ENCODE data around the gene PSMD9.

The PSMD9 gene

DNA sequence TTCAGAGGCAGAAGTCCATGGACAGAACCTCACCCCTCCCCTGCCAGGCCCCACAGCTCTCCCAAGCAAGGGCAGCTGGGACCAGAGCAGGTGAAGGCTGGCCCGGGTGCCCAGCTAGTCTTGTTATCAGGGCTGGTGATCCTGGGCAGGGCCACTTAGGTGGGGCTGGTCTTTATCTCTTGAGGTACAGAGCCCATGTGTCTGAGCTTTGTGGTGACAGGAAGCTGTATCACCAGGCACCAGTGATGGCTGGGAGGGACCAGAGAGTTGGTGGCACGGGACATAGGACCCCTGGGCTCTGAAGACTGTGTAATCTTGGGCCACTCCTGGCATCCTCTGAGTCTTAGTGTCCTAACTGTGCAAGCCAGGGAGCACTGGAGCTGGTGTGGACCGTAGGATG is 17.1 kb upstream of the PSMD9 start:
- TF ChIP-seq RAD21 (IDR thresholded peaks at IDR 0.05; ENCODE audit: low read depth), result no peak
- no peak for TF ChIP-seq TCF12 (IDR thresholded peaks at IDR 0.05; ENCODE audit: low read depth)
- TF ChIP-seq, protein P1, sequence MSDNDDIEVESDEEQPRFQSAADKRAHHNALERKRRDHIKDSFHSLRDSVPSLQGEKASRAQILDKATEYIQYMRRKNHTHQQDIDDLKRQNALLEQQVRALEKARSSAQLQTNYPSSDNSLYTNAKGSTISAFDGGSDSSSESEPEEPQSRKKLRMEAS (IDR thresholded peaks at IDR 0.05), result no peak
- no peak for TF ChIP-seq EP300 (IDR thresholded peaks at IDR 0.05; ENCODE audit: borderline replicate concordance)
- TF ChIP-seq ZBTB7A (IDR thresholded peaks at IDR 0.05; ENCODE audit: low read depth), result no peak
- TF ChIP-seq NFIC (IDR thresholded peaks at IDR 0.05), result no peak
- no peak for TF ChIP-seq CREB1 (IDR thresholded peaks at IDR 0.05; ENCODE audit: low read depth)
- no peak for TF ChIP-seq CEBPB (IDR thresholded peaks at IDR 0.05)
- TF ChIP-seq, protein P2, sequence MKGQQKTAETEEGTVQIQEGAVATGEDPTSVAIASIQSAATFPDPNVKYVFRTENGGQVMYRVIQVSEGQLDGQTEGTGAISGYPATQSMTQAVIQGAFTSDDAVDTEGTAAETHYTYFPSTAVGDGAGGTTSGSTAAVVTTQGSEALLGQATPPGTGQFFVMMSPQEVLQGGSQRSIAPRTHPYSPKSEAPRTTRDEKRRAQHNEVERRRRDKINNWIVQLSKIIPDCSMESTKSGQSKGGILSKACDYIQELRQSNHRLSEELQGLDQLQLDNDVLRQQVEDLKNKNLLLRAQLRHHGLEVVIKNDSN (IDR thresholded peaks at IDR 0.05), result no peak
- TF ChIP-seq TAF1 (IDR thresholded peaks at IDR 0.05; ENCODE audit: low read depth), result no peak
- TF ChIP-seq, protein P3, sequence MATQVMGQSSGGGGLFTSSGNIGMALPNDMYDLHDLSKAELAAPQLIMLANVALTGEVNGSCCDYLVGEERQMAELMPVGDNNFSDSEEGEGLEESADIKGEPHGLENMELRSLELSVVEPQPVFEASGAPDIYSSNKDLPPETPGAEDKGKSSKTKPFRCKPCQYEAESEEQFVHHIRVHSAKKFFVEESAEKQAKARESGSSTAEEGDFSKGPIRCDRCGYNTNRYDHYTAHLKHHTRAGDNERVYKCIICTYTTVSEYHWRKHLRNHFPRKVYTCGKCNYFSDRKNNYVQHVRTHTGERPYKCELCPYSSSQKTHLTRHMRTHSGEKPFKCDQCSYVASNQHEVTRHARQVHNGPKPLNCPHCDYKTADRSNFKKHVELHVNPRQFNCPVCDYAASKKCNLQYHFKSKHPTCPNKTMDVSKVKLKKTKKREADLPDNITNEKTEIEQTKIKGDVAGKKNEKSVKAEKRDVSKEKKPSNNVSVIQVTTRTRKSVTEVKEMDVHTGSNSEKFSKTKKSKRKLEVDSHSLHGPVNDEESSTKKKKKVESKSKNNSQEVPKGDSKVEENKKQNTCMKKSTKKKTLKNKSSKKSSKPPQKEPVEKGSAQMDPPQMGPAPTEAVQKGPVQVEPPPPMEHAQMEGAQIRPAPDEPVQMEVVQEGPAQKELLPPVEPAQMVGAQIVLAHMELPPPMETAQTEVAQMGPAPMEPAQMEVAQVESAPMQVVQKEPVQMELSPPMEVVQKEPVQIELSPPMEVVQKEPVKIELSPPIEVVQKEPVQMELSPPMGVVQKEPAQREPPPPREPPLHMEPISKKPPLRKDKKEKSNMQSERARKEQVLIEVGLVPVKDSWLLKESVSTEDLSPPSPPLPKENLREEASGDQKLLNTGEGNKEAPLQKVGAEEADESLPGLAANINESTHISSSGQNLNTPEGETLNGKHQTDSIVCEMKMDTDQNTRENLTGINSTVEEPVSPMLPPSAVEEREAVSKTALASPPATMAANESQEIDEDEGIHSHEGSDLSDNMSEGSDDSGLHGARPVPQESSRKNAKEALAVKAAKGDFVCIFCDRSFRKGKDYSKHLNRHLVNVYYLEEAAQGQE (IDR thresholded peaks at IDR 0.05; ENCODE audit: low read depth), result no peak

DNA sequence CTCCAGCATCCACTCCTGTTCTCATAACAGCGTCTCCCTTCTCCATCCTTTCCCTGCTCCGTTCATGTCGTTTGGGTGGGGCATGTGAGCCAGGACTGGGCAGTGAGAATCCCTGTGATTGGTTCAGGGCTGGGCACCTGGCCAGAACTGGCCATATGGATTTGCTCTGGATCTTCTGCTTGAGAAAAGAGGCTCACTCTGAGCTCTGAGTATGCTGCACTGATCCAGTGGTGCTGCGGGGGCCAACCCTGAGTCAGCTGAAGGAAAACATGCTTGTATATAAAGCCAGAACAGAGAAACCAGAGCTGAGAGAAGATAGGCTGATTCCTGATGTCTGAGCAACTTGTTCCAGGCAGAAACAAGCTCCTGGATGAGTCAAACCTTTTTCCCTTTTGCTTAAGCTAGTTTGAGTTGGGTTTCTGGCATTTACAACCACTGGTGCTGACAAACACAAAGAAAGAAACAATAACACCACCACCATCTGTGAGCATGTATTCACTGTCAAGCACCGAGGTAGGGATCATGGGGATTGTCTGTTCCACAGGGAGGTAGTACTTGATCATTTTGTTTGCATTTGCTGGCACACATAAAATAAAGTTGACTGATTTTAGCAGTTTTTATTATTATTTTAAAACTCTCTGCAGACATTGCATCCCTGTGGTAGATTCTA is 15.9 kb upstream of the PSMD9 start:
- TF ChIP-seq, protein P1 (IDR thresholded peaks at IDR 0.05), result no peak
- 0 out of 2 replicates have a peak, but pooled peaks have one; percentile 21 for TF ChIP-seq NFIC (IDR thresholded peaks at IDR 0.05)
- TF ChIP-seq, protein P3 (IDR thresholded peaks at IDR 0.05; ENCODE audit: low read depth), result no peak
- TF ChIP-seq TCF12 (IDR thresholded peaks at IDR 0.05; ENCODE audit: low read depth), result no peak
- no peak for TF ChIP-seq YY1 (IDR thresholded peaks at IDR 0.05; ENCODE audit: low read depth)
- TF ChIP-seq CEBPB (IDR thresholded peaks at IDR 0.05), result no peak
- TF ChIP-seq EP300 (IDR thresholded peaks at IDR 0.05; ENCODE audit: borderline replicate concordance), result no peak
- TF ChIP-seq FOXM1 (IDR thresholded peaks at IDR 0.05; ENCODE audit: borderline replicate concordance, low read depth), result no peak
- TF ChIP-seq TEAD4 (IDR thresholded peaks at IDR 0.05), result no peak
- TF ChIP-seq, protein P2 (IDR thresholded peaks at IDR 0.05), result 0 out of 2 replicates have a peak, but pooled peaks have one; percentile 7
- TF ChIP-seq EGR1 (IDR thresholded peaks at IDR 0.05), result no peak
- no peak for TF ChIP-seq ZBTB7A (IDR thresholded peaks at IDR 0.05; ENCODE audit: low read depth)
- no peak for TF ChIP-seq CREB1 (IDR thresholded peaks at IDR 0.05; ENCODE audit: low read depth)
- no peak for TF ChIP-seq RAD21 (IDR thresholded peaks at IDR 0.05; ENCODE audit: low read depth)

DNA sequence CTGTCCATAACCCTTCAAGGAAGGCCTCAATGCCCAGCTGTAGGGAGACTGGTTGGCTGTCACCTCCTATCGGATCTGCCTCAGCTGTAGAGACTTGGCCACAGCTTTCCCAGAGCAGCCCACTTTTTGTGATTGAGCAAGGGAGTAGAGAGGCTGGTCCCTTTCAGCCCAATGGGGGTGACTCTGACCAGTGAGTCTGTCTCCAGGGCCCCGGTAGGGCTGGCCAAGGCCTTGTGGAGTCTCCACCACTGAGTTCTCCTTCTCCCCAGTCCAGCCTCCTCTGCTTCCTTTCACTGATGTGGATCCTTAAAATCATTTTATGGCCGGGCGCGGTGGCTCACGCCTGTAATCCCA is 15.4 kb upstream of the PSMD9 start:
- no peak for TF ChIP-seq NFIC (IDR thresholded peaks at IDR 0.05)
- TF ChIP-seq TCF12 (IDR thresholded peaks at IDR 0.05; ENCODE audit: low read depth), result no peak
- TF ChIP-seq FOXM1 (IDR thresholded peaks at IDR 0.05; ENCODE audit: borderline replicate concordance, low read depth), result no peak
- no peak for TF ChIP-seq TEAD4 (IDR thresholded peaks at IDR 0.05)
- TF ChIP-seq, protein P2 (IDR thresholded peaks at IDR 0.05), result no peak
- TF ChIP-seq CEBPB (IDR thresholded peaks at IDR 0.05), result no peak
- TF ChIP-seq YY1 (IDR thresholded peaks at IDR 0.05; ENCODE audit: low read depth), result no peak
- no peak for TF ChIP-seq EP300 (IDR thresholded peaks at IDR 0.05; ENCODE audit: borderline replicate concordance)
- TF ChIP-seq, protein P1 (IDR thresholded peaks at IDR 0.05), result no peak
- TF ChIP-seq CREB1 (IDR thresholded peaks at IDR 0.05; ENCODE audit: low read depth), result no peak
- TF ChIP-seq TAF1 (IDR thresholded peaks at IDR 0.05; ENCODE audit: low read depth), result no peak
- TF ChIP-seq ZBTB7A (IDR thresholded peaks at IDR 0.05; ENCODE audit: low read depth), result no peak

DNA sequence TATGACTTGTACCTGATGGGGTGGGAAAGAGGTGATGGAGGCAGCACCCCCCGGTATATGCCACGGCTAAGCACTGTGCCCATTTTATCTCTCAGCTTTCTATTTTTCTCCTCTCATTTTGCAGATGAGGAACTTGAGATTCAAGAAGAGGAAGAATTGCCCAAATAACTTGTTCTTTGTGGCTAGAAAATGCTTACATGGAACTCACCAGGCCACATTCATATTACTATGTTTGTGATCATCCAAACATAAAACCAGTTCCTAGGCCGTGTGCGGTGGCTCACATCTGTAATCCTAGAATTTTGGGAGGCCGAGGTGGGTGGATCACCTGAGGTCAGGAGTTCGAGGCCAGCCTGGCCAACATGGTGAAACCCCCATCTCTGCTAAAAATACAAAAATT is 14.5 kb upstream of the PSMD9 start:
- TF ChIP-seq TEAD4 (IDR thresholded peaks at IDR 0.05) (no peak), RAD21 (IDR thresholded peaks at IDR 0.05; ENCODE audit: low read depth) (no peak), CEBPB (IDR thresholded peaks at IDR 0.05) (no peak), EGR1 (IDR thresholded peaks at IDR 0.05) (no peak), NFIC (IDR thresholded peaks at IDR 0.05) (no peak), TCF12 (IDR thresholded peaks at IDR 0.05; ENCODE audit: low read depth) (no peak), FOXM1 (IDR thresholded peaks at IDR 0.05; ENCODE audit: borderline replicate concordance, low read depth) (no peak), ZBTB7A (IDR thresholded peaks at IDR 0.05; ENCODE audit: low read depth) (no peak), TAF1 (IDR thresholded peaks at IDR 0.05; ENCODE audit: low read depth) (no peak), CREB1 (IDR thresholded peaks at IDR 0.05; ENCODE audit: low read depth) (no peak), YY1 (IDR thresholded peaks at IDR 0.05; ENCODE audit: low read depth) (no peak), EP300 (IDR thresholded peaks at IDR 0.05; ENCODE audit: borderline replicate concordance) (no peak)
- TF ChIP-seq, protein P3 (IDR thresholded peaks at IDR 0.05; ENCODE audit: low read depth), result no peak
- TF ChIP-seq, protein P2 (IDR thresholded peaks at IDR 0.05), result no peak
- TF ChIP-seq, protein P1 (IDR thresholded peaks at IDR 0.05), result no peak
